Gastroesophageal sphincter (tissue), 4 donors: Measurements from ENCODE around the gene CD38. TPM values are rescaled to one million over a fixed set of nuclear protein-coding genes. Genes with fewer than 3 reads are reported as not detected.
"Not testable (repeated sequence)": the region's sequence is repeated elsewhere in the genome, so short reads cannot be mapped to it uniquely, and the experiment has no call there.

Source experiments
- ATAC-seq: fragments of 150-250 bp; one replicate; pipeline ENCODE4 v1.9.1; 2016; ENCODE audit warnings: mild to moderate bottlenecking, moderate library complexity
- H3K27ac ChIP-seq, 4 donors: fragments of 200-600 bp; sonication (generic) in 3 of 4; 1 replicate in 3 of 4; 2 replicates in 1 of 4; pipeline ENCODE4 v1.5.1; 2016 to 2019
- H3K27me3 ChIP-seq: fragments of 200-600 bp; sonication (generic); one replicate; pipeline ENCODE4 v1.5.1; 2019
- H3K36me3 ChIP-seq, 2 donors: fragments of 200-600 bp; sonication (generic); one replicate each; pipeline ENCODE4 v1.5.1; 2019; ENCODE audit warnings: control low read depth in 1 of 2
- H3K4me1 ChIP-seq, 3 donors: fragments of 200-600 bp; sonication (generic); 1 replicate in 2 of 3; 2 replicates in 1 of 3; pipeline ENCODE4 v1.5.1; 2016 to 2019; ENCODE audit warnings: control low read depth in 2 of 3
- H3K4me3 ChIP-seq, 2 donors: fragments of 200-600 bp; sonication (generic); one replicate each; pipeline ENCODE4 v1.5.1; 2019; ENCODE audit warnings: mild to moderate bottlenecking in 1 of 2, moderate library complexity in 1 of 2
- H3K9me3 ChIP-seq, 3 donors: fragments of 200-600 bp; sonication (generic); one replicate each; pipeline ENCODE4 v1.5.1; 2017 to 2019; ENCODE audit warnings: control low read depth in 2 of 3
- CTCF ChIP-seq, 4 experiments: fragments of 200-600 bp in 2 of 4; fragments of 450-650 bp in 2 of 4; sonication (generic) in 1 of 4; IDR thresholded peaks; one replicate each; pipeline ENCODE4 v1.5.1; 2017 to 2019; ENCODE audit warnings: antibody characterized with exemption in 4 of 4, mild to moderate bottlenecking in 2 of 4, moderate library complexity in 2 of 4
- EP300 ChIP-seq: sonication (generic); formaldehyde crosslinking; IDR thresholded peaks from one replicate; pipeline ENCODE4 v1.6.1; 2017; ENCODE audit warnings: antibody characterized with exemption, mild to moderate bottlenecking
- POLR2A ChIP-seq, 2 donors: fragments of 450-650 bp; IDR thresholded peaks; one replicate each; pipeline ENCODE4 v1.6.1; 2017; ENCODE audit warnings: antibody characterized with exemption in 2 of 2, mild to moderate bottlenecking in 2 of 2, moderate library complexity in 1 of 2
- POLR2AphosphoS5 ChIP-seq: sonication (generic); formaldehyde crosslinking; IDR thresholded peaks from one replicate; pipeline ENCODE4 v1.6.1; 2017; ENCODE audit warnings: antibody characterized with exemption
- WGBS, 2 donors: methylation state at CpG; one replicate each; pipeline ENCODE4 v1.1.5; 2018; ENCODE audit warnings: low coverage in 1 of 2; 5-methylcytosine and 5-hydroxymethylcytosine counted together
- total RNA-seq, 4 donors: library from RNA; depleted of rRNA; stranded (reverse); fragments of >200 nt; gene quantifications; one replicate each; pipeline ENCODE4 v1.1.0, GENCODE V29; 2016

CD38 gene
- total RNA-seq, 4 donors from 2014 or later: 1.0 to 5.8 (median 2.4) TPM

GRCh38 chr4:15758294-15758693 lies 19.8 kb upstream of the CD38 start:
- H3K36me3 ChIP-seq: no peaks in the 10 kb centered on the region
- ATAC-seq: no peak
- H3K27ac ChIP-seq: no peak overlapping the region
- no peaks in the 10 kb centered on the region for H3K4me1 ChIP-seq
- H3K27me3 ChIP-seq: no peaks in the 10 kb centered on the region
- WGBS, 2 donors: 95 to 96% methylated on average over 4 of the region's 4 CpGs
- TF ChIP-seq POLR2AphosphoS5 (no peak), EP300 (no peak), POLR2A (IDR thresholded peaks at IDR 0.05) (no peak), CTCF (IDR thresholded peaks at IDR 0.05) (no peak)
- no peak overlapping the region for H3K4me3 ChIP-seq
- no peaks in the 10 kb centered on the region for H3K9me3 ChIP-seq

GRCh38 chr4:15762460-15762859 lies 15.7 kb upstream of the CD38 start:
- H3K27me3 ChIP-seq, ATAC-seq, H3K27ac ChIP-seq, H3K9me3 ChIP-seq, H3K4me1 ChIP-seq, H3K4me3 ChIP-seq, H3K36me3 ChIP-seq: not testable (repeated sequence)

GRCh38 chr4:15765391-15765790 lies 12.7 kb upstream of the CD38 start:
- no peaks in the 10 kb centered on the region for H3K9me3 ChIP-seq
- H3K36me3 ChIP-seq: no peaks in the 10 kb centered on the region
- no peak for ATAC-seq
- H3K4me3 ChIP-seq: no peak overlapping the region
- H3K27ac ChIP-seq: no peak overlapping the region
- H3K4me1 ChIP-seq: no peaks in the 10 kb centered on the region
- WGBS, 2 donors: 63 to 87% methylated on average over 6 of the region's 6 CpGs
- TF ChIP-seq CTCF (IDR thresholded peaks at IDR 0.05) (no peak), POLR2AphosphoS5 (no peak), POLR2A (IDR thresholded peaks at IDR 0.05) (no peak), EP300 (no peak)
- no peaks in the 10 kb centered on the region for H3K27me3 ChIP-seq

GRCh38 chr4:15765910-15766697 lies 12.0 kb upstream of the CD38 start:
- no peaks in the 10 kb centered on the region for H3K36me3 ChIP-seq
- no peak for TF ChIP-seq POLR2AphosphoS5
- TF ChIP-seq POLR2A (IDR thresholded peaks at IDR 0.05): no peak
- TF ChIP-seq EP300: no peak
- TF ChIP-seq CTCF (IDR thresholded peaks at IDR 0.05): no peak
- H3K9me3 ChIP-seq: no peaks in the 10 kb centered on the region
- WGBS, 2 donors: 53% methylated on average over 6 of the region's 6 CpGs
- no peak overlapping the region for H3K27ac ChIP-seq
- no peak for ATAC-seq
- no peak overlapping the region for H3K4me3 ChIP-seq
- no peaks in the 10 kb centered on the region for H3K4me1 ChIP-seq
- no peaks in the 10 kb centered on the region for H3K27me3 ChIP-seq

GRCh38 chr4:15766821-15767220 lies 11.3 kb upstream of the CD38 start:
- Histone ChIP-seq H3K9me3 (no peaks in the 10 kb centered on the region), H3K36me3 (no peaks in the 10 kb centered on the region), H3K27me3 (no peaks in the 10 kb centered on the region), H3K27ac (no peak overlapping the region), H3K4me1 (no peaks in the 10 kb centered on the region), H3K4me3 (no peak overlapping the region)
- WGBS, 2 donors: 80 to 92% methylated on average over 6 to 8 of the region's 8 CpGs
- TF ChIP-seq POLR2A (IDR thresholded peaks at IDR 0.05): no peak
- no peak for TF ChIP-seq EP300
- TF ChIP-seq POLR2AphosphoS5: no peak
- TF ChIP-seq CTCF (IDR thresholded peaks at IDR 0.05): no peak
- no peak for ATAC-seq
